ENCODE data around the gene DCTD. TPM values are rescaled to one million over a fixed set of nuclear protein-coding genes. Genes with fewer than 3 reads are reported as not detected.

DCTD gene
- total and polyA plus RNA-seq, 2 of the 13 experiments (the other 11 are each of a cell fraction or from before 2014, with no cell fraction given) = 85.1 to 95.3 TPM

DNA sequence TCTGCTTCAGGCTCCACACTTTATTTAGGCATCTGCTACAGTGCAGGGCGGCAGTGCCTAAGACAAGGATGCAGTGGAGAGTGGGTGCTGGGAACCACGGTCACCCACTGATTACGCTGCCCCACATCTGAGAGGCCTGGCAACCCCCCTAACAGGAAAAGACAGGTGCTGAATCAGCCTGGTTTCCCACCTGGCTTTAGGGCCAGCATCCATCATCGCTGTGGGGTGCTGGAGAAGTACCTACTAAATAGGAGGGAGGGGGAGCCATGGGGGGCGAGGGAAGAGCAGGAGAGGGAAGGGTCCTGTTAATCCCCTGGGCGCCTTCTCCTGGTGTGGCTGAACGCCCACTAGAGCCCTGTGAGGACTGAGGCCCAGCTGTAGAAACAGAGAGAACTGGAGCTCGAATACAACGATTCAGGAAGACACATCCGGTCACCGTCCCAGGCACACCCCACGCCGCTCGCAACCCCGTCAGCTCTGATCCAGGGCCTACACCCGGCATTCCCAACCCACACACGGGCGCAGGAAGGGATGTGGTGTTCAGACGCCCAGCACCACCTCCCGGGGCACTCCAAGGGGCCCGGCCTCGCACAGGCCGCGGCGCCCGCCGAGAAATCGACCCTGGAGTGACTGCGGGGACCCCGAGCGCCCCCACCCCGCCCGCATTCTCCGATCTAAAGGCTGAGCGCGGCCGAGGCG lies 554 bp downstream of the DCTD start (continued):
- TF ChIP-seq ATF7-NPFF (CRISPR knock-in tag; IDR thresholded peaks at IDR 0.05; ENCODE audit: low read depth) (0 out of 2 replicates have a peak, but pooled peaks have one; percentile 2), NRL (CRISPR knock-in tag; IDR thresholded peaks at IDR 0.05; ENCODE audit: borderline replicate concordance) (peak; percentile 56; the same call in 1 of the 2 replicates), CEBPG (CRISPR knock-in tag; IDR thresholded peaks at IDR 0.05) (no peak), CREBL2 (CRISPR knock-in tag; IDR thresholded peaks at IDR 0.05; ENCODE audit: borderline replicate concordance) (no peak), PHF8 (CRISPR knock-in tag; IDR thresholded peaks at IDR 0.05) (peak; percentile 51; the same call in 1 of the 2 replicates), ZNF749 (CRISPR knock-in tag; IDR thresholded peaks at IDR 0.05; ENCODE audit: borderline replicate concordance) (0 out of 2 replicates have a peak, but pooled peaks have one; percentile 2), ZNF7 (CRISPR knock-in tag; IDR thresholded peaks at IDR 0.05) (no peak), REXO4 (CRISPR knock-in tag; IDR thresholded peaks at IDR 0.05; ENCODE audit: borderline replicate concordance) (no peak), ZNF891 (CRISPR knock-in tag; IDR thresholded peaks at IDR 0.05) (0 out of 2 replicates have a peak, but pooled peaks have one; percentile 64), KDM5B (CRISPR knock-in tag; IDR thresholded peaks at IDR 0.05; ENCODE audit: borderline replicate concordance) (peak; percentile 51; the same call in 1 of the 2 replicates), SP2 (CRISPR knock-in tag; IDR thresholded peaks at IDR 0.05) (no peak), NFIC (IDR thresholded peaks at IDR 0.05; ENCODE audit: low read length) (no peak), GABPB1 (CRISPR knock-in tag; IDR thresholded peaks at IDR 0.05) (0 out of 2 replicates have a peak, but pooled peaks have one; percentile 18), NFIB (CRISPR knock-in tag; IDR thresholded peaks at IDR 0.05; ENCODE audit: borderline replicate concordance) (no peak), ETV5 (CRISPR knock-in tag; IDR thresholded peaks at IDR 0.05; ENCODE audit: borderline replicate concordance) (0 out of 2 replicates have a peak, but pooled peaks have one; percentile 42), PITX1 (CRISPR knock-in tag; IDR thresholded peaks at IDR 0.05) (peak; percentile 50; the same call in 1 of the 2 replicates), RFX1 (IDR thresholded peaks at IDR 0.05) (no peak), ZFX (CRISPR knock-in tag; IDR thresholded peaks at IDR 0.05; ENCODE audit: low read depth) (peak; percentile 65), ZNF720 (CRISPR knock-in tag; IDR thresholded peaks at IDR 0.05) (no peak), ZBTB10 (CRISPR knock-in tag; IDR thresholded peaks at IDR 0.05; ENCODE audit: borderline replicate concordance) (0 out of 2 replicates have a peak, but pooled peaks have one; percentile 31), ZC3H4 (CRISPR knock-in tag; IDR thresholded peaks at IDR 0.05; ENCODE audit: borderline replicate concordance) (0 out of 2 replicates have a peak, but pooled peaks have one; percentile 35), MIXL1 (CRISPR knock-in tag; IDR thresholded peaks at IDR 0.05) (no peak), RELA (CRISPR knock-in tag; IDR thresholded peaks at IDR 0.05) (no peak), TRAFD1 (CRISPR knock-in tag; IDR thresholded peaks at IDR 0.05; ENCODE audit: borderline replicate concordance) (no peak), GATAD1 (CRISPR knock-in tag; IDR thresholded peaks at IDR 0.05) (0 out of 2 replicates have a peak, but pooled peaks have one; percentile 28)
- TF ChIP-seq, protein P1, sequence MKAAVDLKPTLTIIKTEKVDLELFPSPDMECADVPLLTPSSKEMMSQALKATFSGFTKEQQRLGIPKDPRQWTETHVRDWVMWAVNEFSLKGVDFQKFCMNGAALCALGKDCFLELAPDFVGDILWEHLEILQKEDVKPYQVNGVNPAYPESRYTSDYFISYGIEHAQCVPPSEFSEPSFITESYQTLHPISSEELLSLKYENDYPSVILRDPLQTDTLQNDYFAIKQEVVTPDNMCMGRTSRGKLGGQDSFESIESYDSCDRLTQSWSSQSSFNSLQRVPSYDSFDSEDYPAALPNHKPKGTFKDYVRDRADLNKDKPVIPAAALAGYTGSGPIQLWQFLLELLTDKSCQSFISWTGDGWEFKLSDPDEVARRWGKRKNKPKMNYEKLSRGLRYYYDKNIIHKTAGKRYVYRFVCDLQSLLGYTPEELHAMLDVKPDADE (CRISPR knock-in tag; IDR thresholded peaks at IDR 0.05) = 0 out of 2 replicates have a peak, but pooled peaks have one; percentile 6

All from HepG2 (cell line).